IPS-20b (cell line): ENCODE data around the gene FURIN.
"Not testable (repeated sequence)": the region's sequence is repeated elsewhere in the genome, so short reads cannot be mapped to it uniquely, and the experiment has no call there.

Experiments
- H3K27ac ChIP-seq: one replicate; pipeline ENCODE4 v1.5.1; 2013; ENCODE audit warnings: low read length
- H3K27me3 ChIP-seq: 2 replicates; pipeline ENCODE4 v1.6.1; 2013; ENCODE audit warnings: mild to moderate bottlenecking, low read length, inconsistent platforms; ENCODE audit not compliant: insufficient read depth
- H3K36me3 ChIP-seq: 2 replicates; pipeline ENCODE4 v1.6.1; 2013; ENCODE audit warnings: low read depth, mild to moderate bottlenecking, inconsistent platforms, low read length, moderate library complexity; ENCODE audit not compliant: insufficient read depth
- H3K4me1 ChIP-seq: 2 replicates; pipeline ENCODE4 v1.6.1; 2013; ENCODE audit warnings: mild to moderate bottlenecking, control low read depth, inconsistent platforms, low read length, moderate library complexity; ENCODE audit not compliant: insufficient read depth
- H3K4me3 ChIP-seq: 2 replicates; pipeline ENCODE4 v1.5.1; 2013; ENCODE audit warnings: mild to moderate bottlenecking, low read length, inconsistent platforms
- H3K9ac ChIP-seq: 2 replicates; pipeline ENCODE4 v1.6.1; 2013; ENCODE audit warnings: low read depth, mild to moderate bottlenecking, inconsistent platforms, low read length, moderate library complexity
- H3K9me3 ChIP-seq: 2 replicates; pipeline ENCODE4 v1.6.1; 2013; ENCODE audit warnings: mild to moderate bottlenecking, low read depth, low read length, inconsistent platforms; ENCODE audit not compliant: insufficient read depth

FURIN gene

GRCh38 chr15:90849424-90849823 lies 19.0 kb upstream of the FURIN start:
- H3K9ac ChIP-seq, H3K4me1 ChIP-seq, H3K27me3 ChIP-seq, H3K36me3 ChIP-seq, H3K4me3 ChIP-seq, H3K9me3 ChIP-seq, H3K27ac ChIP-seq: not testable (repeated sequence)

GRCh38 chr15:90851114-90851513 lies 17.3 kb upstream of the FURIN start:
- H3K4me3 ChIP-seq: no peak overlapping the region
- H3K9ac ChIP-seq: no peak overlapping the region
- H3K4me1 ChIP-seq: no peaks in the 10 kb centered on the region
- no peaks in the 10 kb centered on the region for H3K27me3 ChIP-seq
- H3K36me3 ChIP-seq: no peaks in the 10 kb centered on the region
- no peak overlapping the region for H3K27ac ChIP-seq
- H3K9me3 ChIP-seq: no peaks in the 10 kb centered on the region

- H3K4me1 ChIP-seq: no peaks in the 10 kb centered on the region
- no peaks in the 10 kb centered on the region for H3K36me3 ChIP-seq
- H3K9ac ChIP-seq: no peak overlapping the region
- H3K27me3 ChIP-seq: no peaks in the 10 kb centered on the region
- H3K27ac ChIP-seq: no peak overlapping the region
- H3K9me3 ChIP-seq: no peaks in the 10 kb centered on the region
- no peak overlapping the region for H3K4me3 ChIP-seq
These were observed 16.4 kb upstream of the FURIN start for GRCh38 chr15:90851940-90852339.

- no peaks in the 10 kb centered on the region for H3K9me3 ChIP-seq
- H3K27me3 ChIP-seq: no peaks in the 10 kb centered on the region
- no peak overlapping the region for H3K4me3 ChIP-seq
- no peak overlapping the region for H3K27ac ChIP-seq
- H3K9ac ChIP-seq: no peak overlapping the region
- peaks cover 8% of the 10 kb centered on the region; the same call in 1 of the 2 replicates for H3K4me1 ChIP-seq
- no peaks in the 10 kb centered on the region for H3K36me3 ChIP-seq
These were observed 13.2 kb upstream of the FURIN start for GRCh38 chr15:90855139-90855538.

GRCh38 chr15:90857337-90857736 lies 11.1 kb upstream of the FURIN start:
- Histone ChIP-seq H3K9me3 (no peaks in the 10 kb centered on the region), H3K27me3 (no peaks in the 10 kb centered on the region), H3K27ac (no peak overlapping the region), H3K36me3 (no peaks in the 10 kb centered on the region), H3K4me3 (no peak overlapping the region), H3K9ac (no peak overlapping the region), H3K4me1 (peaks cover 8% of the 10 kb centered on the region; the same call in 1 of the 2 replicates)

GRCh38 chr15:90857883-90858443 lies 10.4 kb upstream of the FURIN start:
- Histone ChIP-seq H3K36me3 (no peaks in the 10 kb centered on the region), H3K9ac (no peak overlapping the region), H3K27me3 (no peaks in the 10 kb centered on the region), H3K4me3 (no peak overlapping the region), H3K4me1 (peaks cover 8% of the 10 kb centered on the region; the same call in 1 of the 2 replicates), H3K27ac (no peak overlapping the region), H3K9me3 (no peaks in the 10 kb centered on the region)

- H3K27ac ChIP-seq: no peak overlapping the region
These were observed 8.9 kb upstream of the FURIN start for GRCh38 chr15:90859234-90860131.

GRCh38 chr15:90860450-90860849 lies 7.9 kb upstream of the FURIN start:
- Histone ChIP-seq H3K9me3 (no peaks in the 10 kb centered on the region), H3K36me3 (no peaks in the 10 kb centered on the region), H3K27me3 (no peaks in the 10 kb centered on the region), H3K9ac (no peak overlapping the region), H3K4me3 (no peak overlapping the region), H3K27ac (no peak overlapping the region), H3K4me1 (peaks cover 8% of the 10 kb centered on the region; the same call in 1 of the 2 replicates)

More at GRCh38 chr15:90859234-90860131, 8.9 kb upstream of the FURIN start:
- Histone ChIP-seq H3K9me3 (no peaks in the 10 kb centered on the region), H3K4me3 (no peak overlapping the region), H3K36me3 (no peaks in the 10 kb centered on the region), H3K9ac (peak overlapping the region; percentile 3; the same call in 1 of the 2 replicates), H3K27me3 (no peaks in the 10 kb centered on the region), H3K4me1 (peaks cover 8% of the 10 kb centered on the region; the same call in 1 of the 2 replicates)

GRCh38 chr15:90860942-90861675 lies 7.3 kb upstream of the FURIN start:
- H3K4me1 ChIP-seq: peaks cover 8% of the 10 kb centered on the region; the same call in 1 of the 2 replicates
- no peaks in the 10 kb centered on the region for H3K27me3 ChIP-seq
- no peaks in the 10 kb centered on the region for H3K9me3 ChIP-seq

GRCh38 chr15:90862487-90862886 lies 5.9 kb upstream of the FURIN start:
- Histone ChIP-seq H3K27ac (no peak overlapping the region), H3K36me3 (no peaks in the 10 kb centered on the region), H3K4me3 (no peak overlapping the region), H3K9ac (no peak overlapping the region), H3K9me3 (no peaks in the 10 kb centered on the region), H3K4me1 (peaks cover 8% of the 10 kb centered on the region; the same call in 1 of the 2 replicates), H3K27me3 (no peaks in the 10 kb centered on the region)

More at GRCh38 chr15:90860942-90861675, 7.3 kb upstream of the FURIN start:
- Histone ChIP-seq H3K36me3 (no peaks in the 10 kb centered on the region), H3K9ac (no peak overlapping the region), H3K4me3 (no peak overlapping the region), H3K27ac (no peak overlapping the region)

GRCh38 chr15:90862964-90863778 lies 5.2 kb upstream of the FURIN start:
- no peak overlapping the region for H3K27ac ChIP-seq

More at GRCh38 chr15:90862964-90863778, 5.2 kb upstream of the FURIN start:
- Histone ChIP-seq H3K27me3 (no peaks in the 10 kb centered on the region), H3K36me3 (no peaks in the 10 kb centered on the region), H3K9me3 (no peaks in the 10 kb centered on the region), H3K9ac (no peak overlapping the region), H3K4me1 (peaks cover 8% of the 10 kb centered on the region; the same call in 1 of the 2 replicates), H3K4me3 (no peak overlapping the region)
